HL-60 (cell line): ENCODE results near the gene SUSD1.

Source experiments
- GABPA ChIP-seq: IDR thresholded peaks from 2 replicates; pipeline ENCODE4 v1.6.1; 2012; ENCODE audit warnings: low read depth
- POLR2AphosphoS5 ChIP-seq: IDR thresholded peaks from 2 replicates; pipeline ENCODE4 v1.6.1; 2012; ENCODE audit warnings: low read depth
- TF ChIP-seq, protein P1 (sequence below): IDR thresholded peaks from one replicate; pipeline ENCODE4 v1.5.1; 2011; ENCODE audit warnings: low read length, control low read depth, inconsistent platforms; ENCODE audit not compliant: insufficient read depth
- TF ChIP-seq, protein P2 (sequence below): IDR thresholded peaks from 2 replicates; pipeline ENCODE4 v1.6.1; 2012; ENCODE audit warnings: low read depth; ENCODE audit not compliant: insufficient replicate concordance

GRCh38 chr9:112056996-112057395 lies 118.1 kb downstream of the SUSD1 start:
- TF ChIP-seq, protein P1, sequence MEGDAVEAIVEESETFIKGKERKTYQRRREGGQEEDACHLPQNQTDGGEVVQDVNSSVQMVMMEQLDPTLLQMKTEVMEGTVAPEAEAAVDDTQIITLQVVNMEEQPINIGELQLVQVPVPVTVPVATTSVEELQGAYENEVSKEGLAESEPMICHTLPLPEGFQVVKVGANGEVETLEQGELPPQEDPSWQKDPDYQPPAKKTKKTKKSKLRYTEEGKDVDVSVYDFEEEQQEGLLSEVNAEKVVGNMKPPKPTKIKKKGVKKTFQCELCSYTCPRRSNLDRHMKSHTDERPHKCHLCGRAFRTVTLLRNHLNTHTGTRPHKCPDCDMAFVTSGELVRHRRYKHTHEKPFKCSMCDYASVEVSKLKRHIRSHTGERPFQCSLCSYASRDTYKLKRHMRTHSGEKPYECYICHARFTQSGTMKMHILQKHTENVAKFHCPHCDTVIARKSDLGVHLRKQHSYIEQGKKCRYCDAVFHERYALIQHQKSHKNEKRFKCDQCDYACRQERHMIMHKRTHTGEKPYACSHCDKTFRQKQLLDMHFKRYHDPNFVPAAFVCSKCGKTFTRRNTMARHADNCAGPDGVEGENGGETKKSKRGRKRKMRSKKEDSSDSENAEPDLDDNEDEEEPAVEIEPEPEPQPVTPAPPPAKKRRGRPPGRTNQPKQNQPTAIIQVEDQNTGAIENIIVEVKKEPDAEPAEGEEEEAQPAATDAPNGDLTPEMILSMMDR = no peak
- TF ChIP-seq, protein P2, sequence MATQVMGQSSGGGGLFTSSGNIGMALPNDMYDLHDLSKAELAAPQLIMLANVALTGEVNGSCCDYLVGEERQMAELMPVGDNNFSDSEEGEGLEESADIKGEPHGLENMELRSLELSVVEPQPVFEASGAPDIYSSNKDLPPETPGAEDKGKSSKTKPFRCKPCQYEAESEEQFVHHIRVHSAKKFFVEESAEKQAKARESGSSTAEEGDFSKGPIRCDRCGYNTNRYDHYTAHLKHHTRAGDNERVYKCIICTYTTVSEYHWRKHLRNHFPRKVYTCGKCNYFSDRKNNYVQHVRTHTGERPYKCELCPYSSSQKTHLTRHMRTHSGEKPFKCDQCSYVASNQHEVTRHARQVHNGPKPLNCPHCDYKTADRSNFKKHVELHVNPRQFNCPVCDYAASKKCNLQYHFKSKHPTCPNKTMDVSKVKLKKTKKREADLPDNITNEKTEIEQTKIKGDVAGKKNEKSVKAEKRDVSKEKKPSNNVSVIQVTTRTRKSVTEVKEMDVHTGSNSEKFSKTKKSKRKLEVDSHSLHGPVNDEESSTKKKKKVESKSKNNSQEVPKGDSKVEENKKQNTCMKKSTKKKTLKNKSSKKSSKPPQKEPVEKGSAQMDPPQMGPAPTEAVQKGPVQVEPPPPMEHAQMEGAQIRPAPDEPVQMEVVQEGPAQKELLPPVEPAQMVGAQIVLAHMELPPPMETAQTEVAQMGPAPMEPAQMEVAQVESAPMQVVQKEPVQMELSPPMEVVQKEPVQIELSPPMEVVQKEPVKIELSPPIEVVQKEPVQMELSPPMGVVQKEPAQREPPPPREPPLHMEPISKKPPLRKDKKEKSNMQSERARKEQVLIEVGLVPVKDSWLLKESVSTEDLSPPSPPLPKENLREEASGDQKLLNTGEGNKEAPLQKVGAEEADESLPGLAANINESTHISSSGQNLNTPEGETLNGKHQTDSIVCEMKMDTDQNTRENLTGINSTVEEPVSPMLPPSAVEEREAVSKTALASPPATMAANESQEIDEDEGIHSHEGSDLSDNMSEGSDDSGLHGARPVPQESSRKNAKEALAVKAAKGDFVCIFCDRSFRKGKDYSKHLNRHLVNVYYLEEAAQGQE = no peak
- no peak for TF ChIP-seq POLR2AphosphoS5
- TF ChIP-seq GABPA = no peak
